ENCODE results near the gene SPNS3.

GRCh38 chr17:4488989-4489595 is 55.4 kb downstream of the SPNS3 start:
- TF ChIP-seq CTCF (conservative IDR thresholded peaks at IDR 0.05; ENCODE audit: low read depth, low read length) (no peak), POLR2A (IDR thresholded peaks at IDR 0.05; ENCODE audit: low read depth, low read length) (no peak), NFE2L2 (IDR thresholded peaks at IDR 0.05; ENCODE audit: low read depth, low read length) (no peak), RAD21 (IDR thresholded peaks at IDR 0.05; ENCODE audit: low read length) (no peak), FOS (IDR thresholded peaks at IDR 0.05; ENCODE audit: low read depth, low read length) (no peak), CHD1 (IDR thresholded peaks at IDR 0.05; ENCODE audit: low read depth, low read length) (no peak), SMC3 (IDR thresholded peaks at IDR 0.05; ENCODE audit: low read depth, low read length) (no peak), USF2 (IDR thresholded peaks at IDR 0.05; ENCODE audit: low read depth, low read length) (no peak), MAZ (IDR thresholded peaks at IDR 0.05; ENCODE audit: borderline replicate concordance, low read depth, low read length) (no peak), RFX5 (IDR thresholded peaks at IDR 0.05; ENCODE audit: low read depth, low read length) (no peak), MXI1 (IDR thresholded peaks at IDR 0.05; ENCODE audit: borderline replicate concordance, low read depth, low read length) (no peak), CEBPB (IDR thresholded peaks at IDR 0.05; ENCODE audit: low read depth, low read length) (no peak), MAFK (IDR thresholded peaks at IDR 0.05; ENCODE audit: low read depth, low read length) (no peak), RCOR1 (IDR thresholded peaks at IDR 0.05; ENCODE audit: insufficient replicate concordance, low read length) (no peak)

Measured in IMR-90 (cell line).